Sigmoid colon (tissue), 7 donors: ENCODE results near the gene ATG13. TPM values are rescaled to one million over a fixed set of nuclear protein-coding genes. Genes with fewer than 3 reads are reported as not detected.

Experiments used
- DNase-seq: peaks from one replicate; pipeline ENCODE4 v3.0.0-alpha.2; 2019
- H3K27ac ChIP-seq, 4 donors: fragments of 200-600 bp; sonication (generic); one replicate each; pipeline ENCODE4 v1.5.1; 2016 to 2019; ENCODE audit warnings: mild to moderate bottlenecking in 1 of 4
- H3K27me3 ChIP-seq, 3 donors: fragments of 200-600 bp; sonication (generic); one replicate each; pipeline ENCODE4 v1.5.1; 2019; ENCODE audit warnings: mild to moderate bottlenecking in 1 of 3
- H3K36me3 ChIP-seq, 4 donors: fragments of 200-600 bp; sonication (generic); one replicate each; pipeline ENCODE4 v1.5.1; 2016 to 2019
- H3K4me1 ChIP-seq, 4 donors: fragments of 200-600 bp; sonication (generic); one replicate each; pipeline ENCODE4 v1.5.1; 2017 to 2019
- H3K4me3 ChIP-seq, 4 donors: fragments of 200-600 bp; sonication (generic); one replicate each; pipeline ENCODE4 v1.5.1; 2017 to 2019; ENCODE audit warnings: mild to moderate bottlenecking in 2 of 4, moderate library complexity in 1 of 4
- H3K9me3 ChIP-seq, 4 donors: fragments of 200-600 bp in 3 of 4; sonication (generic) in 3 of 4; one replicate each; pipeline versions ENCODE4 v1.5.1 to v1.6.1; 2013 to 2019
- CTCF ChIP-seq, 4 experiments: fragments of 450-650 bp in 3 of 4; fragments of 200-600 bp in 1 of 4; IDR thresholded peaks; one replicate each; pipeline ENCODE4 v1.5.1; 2016 to 2019; ENCODE audit warnings: antibody characterized with exemption in 4 of 4, mild to moderate bottlenecking in 3 of 4, moderate library complexity in 2 of 4
- EP300 ChIP-seq, 4 donors: sonication (generic); formaldehyde crosslinking; IDR thresholded peaks; one replicate each; pipeline ENCODE4 v1.6.1; 2017; ENCODE audit warnings: antibody characterized with exemption in 4 of 4
- POLR2A ChIP-seq, 2 donors: fragments of 450-650 bp; IDR thresholded peaks; one replicate each; pipeline ENCODE4 v1.6.1; 2016; ENCODE audit warnings: antibody characterized with exemption in 2 of 2, mild to moderate bottlenecking in 2 of 2, moderate library complexity in 2 of 2
- POLR2AphosphoS5 ChIP-seq, 4 donors: sonication (generic); formaldehyde crosslinking; IDR thresholded peaks; one replicate each; pipeline ENCODE4 v1.6.1; 2017; ENCODE audit warnings: antibody characterized with exemption in 4 of 4
- WGBS, 2 donors: extraction: QIAGEN DNeasy Blood & Tissue Kit; methylation state at CpG; one replicate each; pipeline ENCODE4 v1.1.7; 2013; 5-methylcytosine and 5-hydroxymethylcytosine counted together
- intact Hi-C: fragments of 100-400 bp; cut with DNase I; formaldehyde crosslinking; loops from one replicate; pipeline ENCODE4 v1.15.1; 2023
- polyA plus RNA-seq, 3 donors: library from polyadenylated mRNA; stranded (reverse); fragments of 200-250 nt; gene quantifications; one replicate each; pipeline ENCODE4 v1.2.3, GENCODE V29; 2013
- total RNA-seq, 4 donors: library from RNA; depleted of rRNA; stranded (reverse); fragments of >200 nt; gene quantifications; one replicate each; pipeline ENCODE4 v1.1.0, GENCODE V29; 2016
- donor health status: healthy with polysubstance abuse.
- donor health status: Bipolar disorder and iron deficiency.
- donor health status: healthy.

The ATG13 gene
- total and polyA plus RNA-seq, 7 donors = 27.6 to 96.4 (median 48.5) TPM

GRCh38 chr11:46680164-46680760 lies 62.9 kb downstream of the ATG13 start:
- H3K9me3 ChIP-seq = no peaks in the 10 kb centered on the region
- 94 to 95% methylated on average over 21 of the region's 21 CpGs for WGBS, 2 donors
- no peak overlapping the region for H3K27ac ChIP-seq
- TF ChIP-seq POLR2AphosphoS5 (IDR thresholded peaks at IDR 0.05) (no peak), EP300 (IDR thresholded peaks at IDR 0.05) (no peak), POLR2A (IDR thresholded peaks at IDR 0.05) (no peak), CTCF (IDR thresholded peaks at IDR 0.05) (no peak)
- no peaks in the 10 kb centered on the region for H3K27me3 ChIP-seq
- H3K4me3 ChIP-seq = no peak overlapping the region
- DNase-seq = no peak
- intact Hi-C loops = no loop called here
- H3K4me1 ChIP-seq = peaks cover 0 to 30% (median 26%) of the 10 kb centered on the region in 4 donors
- peaks cover 36 to 84% (median 45%) of the 10 kb centered on the region in 4 donors for H3K36me3 ChIP-seq

- Histone ChIP-seq H3K27me3 (no peaks in the 10 kb centered on the region), H3K9me3 (no peaks in the 10 kb centered on the region), H3K27ac (no peak overlapping the region), H3K4me1 (peaks cover 0 to 25% (median 21%) of the 10 kb centered on the region in 4 donors), H3K4me3 (no peak overlapping the region), H3K36me3 (peaks cover 36 to 90% (median 45%) of the 10 kb centered on the region in 4 donors)
- TF ChIP-seq POLR2A (IDR thresholded peaks at IDR 0.05) = no peak
- no peak for TF ChIP-seq EP300 (IDR thresholded peaks at IDR 0.05)
- TF ChIP-seq POLR2AphosphoS5 (IDR thresholded peaks at IDR 0.05) = no peak
- TF ChIP-seq CTCF (IDR thresholded peaks at IDR 0.05) = no peak
- intact Hi-C loops = no loop called here
- no peak for DNase-seq
- WGBS, 2 donors = 93 to 95% methylated on average over 22 of the region's 22 CpGs
Measured at GRCh38 chr11:46680815-46681214, 63.5 kb downstream of the ATG13 start.

GRCh38 chr11:46681814-46682213 lies 64.5 kb downstream of the ATG13 start:
- intact Hi-C loops = no loop called here
- peaks cover 0 to 19% (median 14%) of the 10 kb centered on the region in 4 donors for H3K4me1 ChIP-seq
- H3K27me3 ChIP-seq = no peaks in the 10 kb centered on the region
- TF ChIP-seq POLR2AphosphoS5 (IDR thresholded peaks at IDR 0.05) = no peak
- no peak for TF ChIP-seq CTCF (IDR thresholded peaks at IDR 0.05)
- TF ChIP-seq POLR2A (IDR thresholded peaks at IDR 0.05) = no peak
- no peak for TF ChIP-seq EP300 (IDR thresholded peaks at IDR 0.05)
- no peaks in the 10 kb centered on the region for H3K9me3 ChIP-seq
- no peak for DNase-seq
- H3K36me3 ChIP-seq = peaks cover 36 to 94% (median 50%) of the 10 kb centered on the region in 4 donors
- no peak overlapping the region for H3K27ac ChIP-seq
- WGBS, 2 donors = 94 to 97% methylated on average over 11 of the region's 11 CpGs
- H3K4me3 ChIP-seq = no peak overlapping the region

GRCh38 chr11:46682773-46683752 lies 65.7 kb downstream of the ATG13 start:
- DNase-seq = no peak
- H3K4me3 ChIP-seq = no peak overlapping the region
- peaks cover 35 to 94% (median 56%) of the 10 kb centered on the region in 4 donors for H3K36me3 ChIP-seq
- intact Hi-C loops = no loop called here
- H3K9me3 ChIP-seq = no peaks in the 10 kb centered on the region
- 96 to 97% methylated on average over 11 of the region's 11 CpGs for WGBS, 2 donors
- H3K27me3 ChIP-seq = no peaks in the 10 kb centered on the region
- peaks cover 0 to 31% (median 23%) of the 10 kb centered on the region in 4 donors for H3K4me1 ChIP-seq
- peak overlapping the region in 3 of 4 donors; percentile 8 to 53 (median 51) for H3K27ac ChIP-seq
- TF ChIP-seq POLR2A (IDR thresholded peaks at IDR 0.05) (no peak), POLR2AphosphoS5 (IDR thresholded peaks at IDR 0.05) (no peak), EP300 (IDR thresholded peaks at IDR 0.05) (no peak), CTCF (IDR thresholded peaks at IDR 0.05) (no peak)
